T1000 (cell line): Measurements from ENCODE around the gene CPA5.

Experiments
- DNase-seq: peaks from one replicate; lab custom pipeline; 2025; ENCODE audit warnings: mixed read lengths; lab: John Stamatoyannopoulos, UW

CPA5 gene

GRCh38 chr7:130379019-130379418 lies 34.4 kb downstream of the CPA5 start:
- DNase-seq, result no peak

DNA sequence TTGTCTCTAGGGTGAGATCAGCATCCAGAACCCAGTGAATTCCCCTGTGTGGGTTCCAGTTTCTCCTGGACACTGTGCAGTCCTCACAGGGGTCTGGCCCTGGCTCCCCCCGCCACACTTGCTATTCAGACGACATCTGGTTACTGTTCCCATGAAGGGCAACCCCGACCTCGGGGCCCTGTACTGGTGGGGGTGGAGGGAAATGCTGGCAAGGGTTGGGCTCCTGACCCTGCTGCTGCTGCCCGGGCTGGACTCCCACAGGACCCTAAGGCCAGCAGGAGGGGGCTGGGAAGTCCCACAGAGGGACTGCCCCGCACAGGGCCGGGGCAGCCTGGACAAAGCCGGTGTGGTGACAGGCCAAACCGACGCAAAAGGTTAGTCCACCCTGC lies 34.9 kb downstream of the CPA5 start:
- DNase-seq, result no peak

- DNase-seq, result no peak
Measured at GRCh38 chr7:130379921-130380860, 35.6 kb downstream of the CPA5 start, which contains the start of gene CPA1. Gene CPA1, plus strand, starts transcription at chr7:130380494. Its CDS starts 27 bp downstream, at chr7:130380521.

DNA sequence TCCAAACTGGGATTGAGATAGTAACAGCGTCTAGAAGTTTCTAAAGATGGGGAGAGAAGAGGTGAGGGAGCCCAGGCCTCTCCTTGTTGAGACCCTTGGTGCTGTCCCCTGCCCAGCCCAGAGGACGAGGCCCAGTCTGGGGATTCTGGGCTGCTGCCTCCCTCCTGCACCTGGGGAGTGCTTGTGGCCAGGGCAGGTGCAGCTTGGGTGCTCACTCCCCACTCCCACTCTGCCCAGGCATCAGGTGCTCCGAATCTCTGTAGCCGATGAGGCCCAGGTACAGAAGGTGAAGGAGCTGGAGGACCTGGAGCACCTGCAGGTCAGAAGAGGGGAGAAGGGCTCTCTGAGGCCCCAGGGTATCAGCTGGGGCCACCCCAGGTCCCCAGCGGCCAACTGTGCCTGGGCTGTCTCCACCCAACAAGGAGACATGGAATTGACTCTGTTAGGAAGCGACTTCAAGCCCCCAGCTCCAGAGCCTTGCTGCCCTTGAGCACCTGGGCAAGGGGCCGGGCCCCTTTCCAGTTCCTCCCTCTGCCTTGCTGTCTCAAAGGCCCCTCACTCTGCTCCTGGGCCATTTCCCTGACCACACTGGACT lies 36.3 kb downstream of the CPA5 start:
- no peak for DNase-seq

- no peak for DNase-seq
Measured at GRCh38 chr7:130381468-130382312, 37.1 kb downstream of the CPA5 start.

GRCh38 chr7:130383187-130383980 lies 38.8 kb downstream of the CPA5 start:
- no peak for DNase-seq

GRCh38 chr7:130384371-130384801 lies 39.8 kb downstream of the CPA5 start:
- no peak for DNase-seq

GRCh38 chr7:130384841-130385599 lies 40.4 kb downstream of the CPA5 start:
- DNase-seq, result no peak

GRCh38 chr7:130385600-130386066 lies 41.0 kb downstream of the CPA5 start:
- DNase-seq, result no peak

DNA sequence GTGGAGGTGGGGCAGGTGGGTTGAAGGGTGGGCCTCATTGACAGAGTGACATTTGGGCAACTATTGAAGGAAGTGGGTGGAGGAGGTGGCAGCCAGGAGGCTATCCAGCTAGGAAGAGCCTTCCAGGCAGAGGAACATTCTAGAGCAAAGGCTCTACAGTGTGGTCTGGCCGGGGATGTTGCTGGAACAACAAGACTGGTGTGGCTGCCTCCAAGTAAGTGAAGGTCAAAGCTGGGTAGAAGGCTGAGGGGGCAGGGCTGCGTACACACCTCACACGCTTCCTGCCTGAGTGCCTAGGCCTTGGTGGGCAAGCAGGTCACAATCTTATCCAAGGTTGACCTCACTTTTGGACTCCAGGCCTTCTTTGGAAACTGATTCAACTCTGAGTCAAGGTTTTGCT lies 42.3 kb downstream of the CPA5 start:
- no peak for DNase-seq

- DNase-seq, result no peak
Measured at GRCh38 chr7:130387306-130387627, 42.7 kb downstream of the CPA5 start.

GRCh38 chr7:130387628-130388403 lies 43.2 kb downstream of the CPA5 start:
- DNase-seq, result no peak

DNA sequence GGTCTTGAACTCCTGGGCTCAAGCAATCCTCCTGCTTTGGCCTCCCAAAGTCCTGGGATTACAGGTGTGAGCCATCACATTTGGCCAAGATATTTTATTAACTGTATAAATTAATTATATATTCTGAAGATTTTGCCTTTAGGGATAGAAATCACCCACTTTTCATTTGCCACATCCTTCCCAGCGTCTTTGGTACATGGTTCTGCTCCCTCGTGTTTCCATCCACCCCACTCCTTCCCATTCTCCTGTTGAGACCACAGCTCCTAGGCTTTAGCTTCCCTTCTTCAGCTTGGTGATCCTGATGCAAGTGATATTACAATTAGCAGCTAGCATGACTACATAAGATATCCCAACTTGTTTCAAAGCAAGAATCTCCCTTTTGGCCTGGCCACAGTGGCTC lies 44.1 kb downstream of the CPA5 start:
- no peak for DNase-seq

GRCh38 chr7:130390486-130390885 lies 45.9 kb downstream of the CPA5 start:
- no peak for DNase-seq

GRCh38 chr7:130393101-130393561 lies 48.5 kb downstream of the CPA5 start:
- no peak for DNase-seq

GRCh38 chr7:130393841-130394411 lies 49.3 kb downstream of the CPA5 start:
- no peak for DNase-seq

DNA sequence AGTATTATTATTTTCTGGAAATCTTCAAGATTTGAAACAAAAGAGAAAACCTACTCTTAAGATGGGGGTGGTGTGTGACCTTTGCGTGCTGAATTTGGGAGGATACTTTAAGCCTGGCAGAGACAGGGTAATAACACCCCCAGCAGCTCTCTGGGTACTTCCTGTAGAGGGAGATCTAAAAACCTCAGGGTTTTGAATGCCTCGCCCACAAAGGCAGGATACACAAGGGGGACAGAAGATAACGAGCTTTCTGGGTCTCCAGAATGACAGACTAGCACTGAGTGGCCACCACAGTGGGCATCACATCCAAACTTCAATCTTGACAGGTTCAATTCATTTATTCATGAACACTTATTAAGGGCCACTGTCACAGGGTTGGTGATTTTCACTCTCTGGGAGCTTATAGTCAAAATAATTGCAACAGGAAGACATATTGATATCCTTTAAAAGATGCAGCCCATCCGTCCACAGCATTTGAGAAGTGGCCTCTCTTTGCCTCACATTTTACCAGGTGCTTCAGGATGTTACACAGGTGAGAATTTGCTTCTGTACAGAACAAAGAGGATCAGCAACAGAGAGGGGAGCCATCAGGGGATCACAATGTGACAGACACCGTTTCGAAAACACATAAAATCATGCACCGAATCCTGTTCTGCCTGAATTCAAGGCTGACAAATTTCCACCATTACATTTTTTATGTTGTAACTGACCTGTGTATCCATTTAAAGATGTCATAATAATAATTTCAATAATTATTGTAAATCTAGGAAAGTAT lies 50.0 kb downstream of the CPA5 start:
- DNase-seq, result no peak

GRCh38 chr7:130395421-130395820 lies 50.8 kb downstream of the CPA5 start:
- DNase-seq, result no peak

GRCh38 chr7:130396109-130396508 lies 51.5 kb downstream of the CPA5 start:
- no peak for DNase-seq
